ENCODE results near the gene JADE2. TPM values are rescaled to one million over a fixed set of nuclear protein-coding genes. Genes with fewer than 3 reads are reported as not detected.
"Not testable (repeated sequence)": the region's sequence is repeated elsewhere in the genome, so short reads cannot be mapped to it uniquely, and the experiment has no call there.

JADE2 gene
- total RNA-seq, 1 donor from 2014 or later, result 104 TPM

GRCh38 chr5:134506054-134507039 lies 19.1 kb upstream of the JADE2 start:
- intact Hi-C loops (cut with micrococcal nuclease), result no loop called here

- intact Hi-C loops (cut with micrococcal nuclease), result no loop called here
Measured at GRCh38 chr5:134507452-134507851, 18.0 kb upstream of the JADE2 start.

GRCh38 chr5:134508521-134509195 lies 16.8 kb upstream of the JADE2 start:
- intact Hi-C loops (cut with micrococcal nuclease), result no loop called here

GRCh38 chr5:134509308-134510040 lies 16.0 kb upstream of the JADE2 start:
- intact Hi-C loops (cut with micrococcal nuclease), result no loop called here

GRCh38 chr5:134510970-134511795 lies 14.3 kb upstream of the JADE2 start:
- intact Hi-C loops (cut with micrococcal nuclease), result no loop called here

GRCh38 chr5:134511796-134512660 lies 13.4 kb upstream of the JADE2 start:
- intact Hi-C loops (cut with micrococcal nuclease), result no loop called here

GRCh38 chr5:134512661-134512999 lies 12.8 kb upstream of the JADE2 start:
- intact Hi-C loops (cut with micrococcal nuclease), result no loop called here

- intact Hi-C loops (cut with micrococcal nuclease), result no loop called here
Measured at GRCh38 chr5:134515801-134516200, 9.7 kb upstream of the JADE2 start.

GRCh38 chr5:134516984-134517383 lies 8.5 kb upstream of the JADE2 start:
- intact Hi-C loops (cut with micrococcal nuclease), result not testable (repeated sequence)

- intact Hi-C loops (cut with micrococcal nuclease), result no loop called here
Measured at GRCh38 chr5:134517553-134517952, 7.9 kb upstream of the JADE2 start.

- intact Hi-C loops (cut with micrococcal nuclease), result loop anchor here (10.0 kb wide), 1 partner anchor 355 kb away; the partner anchor contains the start of gene TXNDC15
Measured at GRCh38 chr5:134519989-134520388, 5.5 kb upstream of the JADE2 start.

- intact Hi-C loops (cut with micrococcal nuclease), result loop anchor here (10.0 kb wide), 1 partner anchor 353 kb away; the partner anchor contains the start of gene TXNDC15
Measured at GRCh38 chr5:134521841-134522240, 3.6 kb upstream of the JADE2 start.

- intact Hi-C loops (cut with micrococcal nuclease), result loop anchor here (10.0 kb wide), 1 partner anchor 351 kb away; the partner anchor contains the start of gene TXNDC15
Measured at GRCh38 chr5:134523543-134524271, 1.8 kb upstream of the JADE2 start.

GRCh38 chr5:134524272-134524825 lies 1.1 kb upstream of the JADE2 start:
- intact Hi-C loops (cut with micrococcal nuclease), result loop anchor here (10.0 kb wide), 1 partner anchor 350 kb away; the partner anchor contains the start of gene TXNDC15

- intact Hi-C loops (cut with micrococcal nuclease), result loop anchor here (1.0 to 10.0 kb wide), 15 partner anchors 23 to 559 kb away; partner anchors contain the start of genes C5orf15, C5orf24, PCBD2 and PPP2CA
Measured at GRCh38 chr5:134525683-134526482, 413 bp downstream of the JADE2 start.

- intact Hi-C loops (cut with micrococcal nuclease), result loop anchor here (1.0 to 10.0 kb wide), 11 partner anchors 19 to 559 kb away; partner anchors contain the start of genes C5orf15, C5orf24, CDKN2AIPNL and SKP1
Measured at GRCh38 chr5:134526483-134527155, 1.1 kb downstream of the JADE2 start.
